Measurements from ENCODE around the gene SELENOV. TPM values are rescaled to one million over a fixed set of nuclear protein-coding genes. Genes with fewer than 3 reads are reported as not detected.
A peak's percentile ranks its signal among the peaks of the same experiment; 100 is the strongest.

Gene SELENOV
- total RNA-seq, 1 experiment from 2014 or later, result 4.1 TPM

DNA sequence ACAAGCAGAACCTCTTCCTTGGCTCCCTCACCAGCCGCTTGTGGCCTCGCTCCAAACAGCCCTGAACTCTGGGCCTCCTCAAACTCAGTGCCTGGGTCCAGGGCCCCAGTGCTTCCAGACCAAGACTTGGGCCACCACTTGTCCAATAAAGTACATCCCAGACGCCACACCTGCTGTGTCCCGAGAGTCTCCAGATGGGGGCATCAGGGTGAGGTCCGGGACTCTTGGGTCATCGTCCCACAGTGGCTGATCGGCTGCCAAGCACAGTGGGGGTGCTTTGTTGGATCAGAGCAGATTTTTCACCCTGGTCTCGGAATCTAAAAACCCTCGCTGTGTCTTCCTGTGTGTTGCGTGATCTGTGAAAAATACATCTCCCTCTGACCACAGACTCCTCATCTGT lies 25.2 kb upstream of the SELENOV start:
- no peak for DNase-seq (ENCODE audit: low spot score)
- in situ Hi-C loops (cut with HindIII; ENCODE audit: low sequenced_read_pairs), result no loop called here

DNA sequence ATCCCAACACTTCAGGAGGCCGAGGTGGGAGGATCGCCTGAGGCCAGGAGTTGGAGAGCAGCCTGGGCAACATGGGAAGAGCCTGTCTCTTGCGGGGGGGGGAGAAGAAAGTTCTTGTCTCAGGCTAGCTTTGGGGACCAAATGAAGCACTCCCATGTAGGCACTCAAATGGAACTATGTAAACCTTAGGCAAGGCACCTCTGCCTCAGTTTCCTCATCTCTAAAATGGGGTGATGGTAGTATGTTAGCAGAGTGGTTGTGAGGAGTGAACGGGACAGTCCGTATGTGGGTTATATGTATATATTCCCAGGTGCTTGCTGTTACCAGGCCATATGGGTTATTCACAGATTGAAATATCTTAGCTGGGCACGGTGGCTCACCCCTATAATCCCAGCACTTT lies 22.7 kb upstream of the SELENOV start:
- in situ Hi-C loops (cut with HindIII; ENCODE audit: low sequenced_read_pairs), result no loop called here
- no peak for DNase-seq (ENCODE audit: low spot score)

DNA sequence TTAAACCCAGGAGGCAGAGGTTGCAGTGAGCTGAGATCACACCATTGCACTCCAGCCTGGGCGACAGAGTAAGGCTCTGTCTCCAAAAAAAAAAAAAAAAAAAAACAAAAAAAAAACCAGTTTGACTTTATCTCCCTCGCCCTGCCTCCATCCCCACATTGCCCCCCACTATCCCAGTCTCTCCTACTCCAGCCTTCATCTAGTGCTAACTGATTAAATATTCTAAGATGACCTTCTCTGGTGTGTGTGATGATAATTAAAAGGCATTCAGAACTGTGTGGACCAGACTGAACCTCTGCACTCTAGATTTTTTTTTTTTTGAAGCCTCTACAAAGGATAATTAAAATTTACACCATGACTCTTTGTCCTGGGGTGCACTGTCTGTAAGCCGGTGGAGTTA lies 22.2 kb upstream of the SELENOV start:
- in situ Hi-C loops (cut with HindIII; ENCODE audit: low sequenced_read_pairs), result no loop called here
- no peak for DNase-seq (ENCODE audit: low spot score)

DNA sequence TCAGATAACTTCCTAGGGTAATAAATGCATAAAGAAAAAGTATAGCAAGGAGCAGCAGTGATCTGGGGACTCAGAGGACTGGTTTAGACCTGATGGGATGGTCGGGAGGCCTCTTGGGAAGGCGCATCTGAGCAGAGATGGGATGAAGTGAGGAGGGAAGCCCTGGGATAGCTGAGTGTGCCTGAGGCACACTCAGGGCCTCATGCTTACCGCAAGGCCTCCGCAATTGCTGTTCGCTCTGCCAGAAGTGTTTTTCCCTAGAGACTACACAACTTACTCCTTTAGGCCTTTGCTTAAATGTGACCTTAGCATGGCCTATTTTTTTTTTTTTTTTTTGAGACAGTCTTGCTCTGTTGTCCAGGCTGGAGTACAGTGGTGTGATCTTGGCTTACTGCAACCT lies 20.3 kb upstream of the SELENOV start:
- in situ Hi-C loops (cut with HindIII; ENCODE audit: low sequenced_read_pairs), result no loop called here
- DNase-seq (ENCODE audit: low spot score), result no peak

DNA sequence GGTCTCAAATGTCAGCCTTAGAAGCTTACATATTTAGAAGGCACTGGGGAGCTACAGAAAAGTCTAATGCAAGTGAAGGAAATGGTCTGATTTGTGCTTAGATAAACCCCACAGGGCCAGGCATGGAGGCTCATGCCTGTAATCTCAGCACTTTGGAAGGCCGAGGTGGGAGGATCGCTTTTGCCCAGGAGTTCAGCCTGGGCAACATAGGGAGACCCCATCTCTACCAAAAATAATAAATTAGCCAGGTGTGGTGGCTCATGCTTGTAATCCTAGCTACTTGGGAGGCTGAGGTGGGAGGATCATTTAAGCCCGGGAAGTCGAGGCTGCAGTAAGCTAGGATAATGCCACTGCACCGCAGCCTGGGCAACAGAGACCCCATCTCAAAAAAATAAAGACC lies 18.9 kb upstream of the SELENOV start:
- in situ Hi-C loops (cut with HindIII; ENCODE audit: low sequenced_read_pairs), result no loop called here
- DNase-seq (ENCODE audit: low spot score), result no peak

DNA sequence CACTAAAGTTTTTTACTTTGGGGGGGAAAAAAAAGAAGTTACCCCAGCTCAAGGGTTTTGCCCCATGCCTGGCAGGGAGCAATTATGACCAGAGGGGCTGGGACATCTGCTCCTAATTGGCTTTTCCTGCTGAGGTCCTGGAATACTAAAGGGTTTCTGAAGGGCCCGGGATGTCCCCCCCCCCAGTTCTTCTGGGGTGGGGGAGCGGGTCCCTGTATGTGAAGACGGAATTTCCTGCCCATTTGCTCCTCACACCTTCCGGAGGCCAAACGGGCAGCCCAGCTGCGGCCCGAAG lies 17.3 kb upstream of the SELENOV start:
- in situ Hi-C loops (cut with HindIII; ENCODE audit: low sequenced_read_pairs), result no loop called here
- no peak for DNase-seq (ENCODE audit: low spot score)

DNA sequence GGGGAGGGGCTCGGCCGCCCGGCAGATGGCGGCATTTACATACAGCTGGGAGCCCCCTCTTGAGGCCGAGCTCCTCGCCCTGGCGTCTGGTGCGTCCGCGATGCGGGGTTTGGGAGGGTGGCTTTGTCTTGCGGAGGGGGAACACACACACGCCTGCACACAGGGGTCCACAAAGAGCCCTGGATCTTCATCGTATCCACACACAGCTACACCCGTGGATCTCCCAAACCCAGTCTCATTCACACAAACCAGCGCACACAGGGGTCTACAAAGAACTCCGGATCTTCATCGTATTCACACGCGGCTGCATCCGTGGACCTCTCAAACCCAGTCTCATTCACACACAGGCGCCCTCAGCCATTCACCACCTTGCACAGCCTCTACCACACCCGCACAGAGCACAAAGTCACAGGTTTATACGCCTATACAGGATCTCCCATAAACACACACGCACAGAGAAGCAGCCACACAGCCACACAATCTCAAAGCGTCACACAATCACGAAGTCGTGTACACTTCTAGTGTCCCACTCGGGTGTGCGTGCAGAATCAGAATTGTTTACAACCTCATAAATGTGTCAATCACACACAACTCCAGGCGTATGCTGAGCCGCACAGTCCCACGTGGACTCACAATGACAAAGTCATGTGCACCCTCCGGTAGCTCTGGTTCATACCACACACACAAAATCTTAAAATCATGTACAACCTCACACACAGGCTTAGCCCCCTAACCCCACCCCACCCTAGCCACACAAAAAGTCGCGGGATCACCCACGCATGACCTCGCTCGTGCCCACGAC lies 16.7 kb upstream of the SELENOV start:
- in situ Hi-C loops (cut with HindIII; ENCODE audit: low sequenced_read_pairs), result no loop called here

DNA sequence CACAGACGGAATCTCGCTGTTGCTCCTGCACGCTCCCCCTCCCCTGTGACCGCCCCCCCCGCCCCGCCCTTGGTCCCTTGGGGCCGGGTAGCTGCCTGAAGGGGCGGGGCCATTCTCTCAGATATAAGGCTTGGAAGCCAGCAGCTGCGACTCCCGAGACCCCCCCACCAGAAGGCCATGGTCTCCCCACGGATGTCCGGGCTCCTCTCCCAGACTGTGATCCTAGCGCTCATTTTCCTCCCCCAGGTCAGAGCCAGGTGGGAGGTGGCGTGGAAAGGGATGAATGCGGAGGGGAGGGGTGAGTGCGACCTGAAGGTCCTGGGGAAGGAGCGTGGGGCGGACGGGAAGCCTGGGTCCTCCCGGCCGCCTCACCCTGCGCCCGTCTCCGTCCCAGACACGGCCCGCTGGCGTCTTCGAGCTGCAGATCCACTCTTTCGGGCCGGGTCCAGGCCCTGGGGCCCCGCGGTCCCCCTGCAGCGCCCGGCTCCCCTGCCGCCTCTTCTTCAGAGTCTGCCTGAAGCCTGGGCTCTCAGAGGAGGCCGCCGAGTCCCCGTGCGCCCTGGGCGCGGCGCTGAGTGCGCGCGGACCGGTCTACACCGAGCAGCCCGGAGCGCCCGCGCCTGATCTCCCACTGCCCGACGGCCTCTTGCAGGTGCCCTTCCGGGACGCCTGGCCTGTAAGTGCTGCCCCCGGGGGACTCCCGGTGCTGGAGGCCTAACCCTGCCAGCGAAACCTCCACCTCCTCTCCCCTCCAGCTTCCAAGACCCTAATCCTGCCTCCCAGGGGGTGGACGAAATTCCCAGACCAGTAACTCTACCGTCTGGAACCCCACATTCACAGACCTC lies 15.9 kb upstream of the SELENOV start, which contains the start of gene DLL3:
Gene DLL3, plus strand, starts transcription at position 150 of the 845 bp plus-strand sequence. Its CDS starts 28 bp downstream, at position 178.
- DNase-seq (ENCODE audit: low spot score), result no peak
- in situ Hi-C loops (cut with HindIII; ENCODE audit: low sequenced_read_pairs), result no loop called here

More for the DNA sequence above, 16.7 kb upstream of the SELENOV start:
- no peak for DNase-seq (ENCODE audit: low spot score)

DNA sequence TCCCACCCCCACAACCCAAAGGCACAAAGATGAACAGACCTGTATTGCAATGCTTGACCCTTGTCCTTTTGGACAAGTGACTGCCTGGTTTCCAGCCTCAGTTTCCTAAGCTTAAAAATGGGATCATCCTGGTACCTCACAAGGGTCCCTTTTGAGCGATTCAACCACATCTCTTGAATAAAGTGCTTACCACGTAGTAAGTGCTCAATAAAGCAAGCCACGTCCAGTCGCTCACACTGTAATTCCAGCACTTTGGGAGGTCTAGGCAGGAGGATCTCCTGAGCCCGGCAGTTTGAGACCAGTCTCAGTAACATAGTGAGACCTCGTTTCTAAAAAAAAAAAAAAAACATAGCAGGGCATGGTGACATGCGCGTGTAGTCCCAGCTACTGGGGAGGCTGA lies 15.0 kb upstream of the SELENOV start:
- in situ Hi-C loops (cut with HindIII; ENCODE audit: low sequenced_read_pairs), result no loop called here
- no peak for DNase-seq (ENCODE audit: low spot score)

DNA sequence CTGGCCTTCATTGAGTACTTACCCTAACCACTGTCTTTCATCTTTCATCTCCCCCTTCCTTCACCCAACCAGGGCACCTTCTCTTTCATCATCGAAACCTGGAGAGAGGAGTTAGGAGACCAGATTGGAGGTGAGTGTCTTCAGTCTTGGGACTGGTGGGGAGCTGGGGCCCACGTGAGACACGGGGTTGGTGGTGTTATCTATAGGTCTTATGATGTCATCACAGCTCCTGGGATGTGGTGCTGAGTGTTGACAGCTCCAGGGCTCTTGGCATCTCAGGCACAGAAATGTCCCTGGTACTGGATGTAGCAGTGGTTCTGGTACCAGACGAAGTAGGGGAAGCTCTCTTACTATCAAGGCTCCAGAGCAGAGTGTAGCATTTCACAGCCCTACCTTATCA lies 14.4 kb upstream of the SELENOV start:
- DNase-seq (ENCODE audit: low spot score), result no peak
- in situ Hi-C loops (cut with HindIII; ENCODE audit: low sequenced_read_pairs), result no loop called here

DNA sequence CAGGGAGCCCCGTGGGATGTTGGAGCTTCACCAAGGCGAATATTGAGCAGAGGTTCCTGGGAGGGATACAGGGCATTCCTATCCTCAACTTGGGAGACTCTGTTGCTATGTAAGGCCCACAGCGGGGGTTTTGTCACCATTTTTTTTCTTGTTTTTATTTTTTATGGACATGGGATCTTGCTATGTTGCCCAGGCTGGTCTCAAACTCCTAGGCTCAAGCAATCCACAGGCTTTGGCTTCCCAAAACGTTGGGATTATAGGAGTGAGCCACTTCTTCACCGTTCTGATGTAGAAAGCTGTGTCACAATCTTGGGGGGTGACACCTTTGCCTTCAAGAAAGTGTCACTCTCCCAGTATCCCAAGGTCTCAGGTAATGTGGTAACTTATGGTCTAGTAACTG lies 13.6 kb upstream of the SELENOV start:
- no peak for DNase-seq (ENCODE audit: low spot score)
- in situ Hi-C loops (cut with HindIII; ENCODE audit: low sequenced_read_pairs), result no loop called here

DNA sequence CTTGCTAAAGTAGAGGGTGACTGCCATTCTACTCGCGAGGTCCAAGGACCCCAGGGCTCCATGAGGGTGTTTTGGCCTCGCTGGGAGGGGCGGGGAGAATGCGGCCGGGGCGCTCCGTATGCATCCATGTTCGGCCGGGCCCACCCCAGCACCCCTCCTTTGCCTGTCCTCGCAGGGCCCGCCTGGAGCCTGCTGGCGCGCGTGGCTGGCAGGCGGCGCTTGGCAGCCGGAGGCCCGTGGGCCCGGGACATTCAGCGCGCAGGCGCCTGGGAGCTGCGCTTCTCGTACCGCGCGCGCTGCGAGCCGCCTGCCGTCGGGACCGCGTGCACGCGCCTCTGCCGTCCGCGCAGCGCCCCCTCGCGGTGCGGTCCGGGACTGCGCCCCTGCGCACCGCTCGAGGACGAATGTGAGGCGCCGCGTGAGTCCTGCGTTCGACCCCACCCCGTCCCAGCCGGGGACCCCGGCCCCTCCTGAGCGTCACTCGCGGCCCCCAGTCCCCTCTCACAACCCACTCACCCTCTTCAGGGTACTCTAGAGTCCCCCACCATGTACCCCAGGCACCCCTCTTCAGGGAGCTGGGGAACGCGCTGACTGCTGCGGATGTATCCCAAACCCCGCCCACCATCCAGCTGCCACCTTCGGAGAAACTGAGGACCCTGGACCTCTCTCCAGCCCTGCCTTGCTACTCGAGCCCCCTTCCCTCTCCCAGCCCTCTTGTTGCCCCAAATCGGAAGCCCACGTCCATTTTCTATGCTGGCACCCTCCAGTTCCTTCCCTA lies 12.1 kb upstream of the SELENOV start:
- in situ Hi-C loops (cut with HindIII; ENCODE audit: low sequenced_read_pairs), result no loop called here
- DNase-seq (ENCODE audit: low spot score), result no peak

DNA sequence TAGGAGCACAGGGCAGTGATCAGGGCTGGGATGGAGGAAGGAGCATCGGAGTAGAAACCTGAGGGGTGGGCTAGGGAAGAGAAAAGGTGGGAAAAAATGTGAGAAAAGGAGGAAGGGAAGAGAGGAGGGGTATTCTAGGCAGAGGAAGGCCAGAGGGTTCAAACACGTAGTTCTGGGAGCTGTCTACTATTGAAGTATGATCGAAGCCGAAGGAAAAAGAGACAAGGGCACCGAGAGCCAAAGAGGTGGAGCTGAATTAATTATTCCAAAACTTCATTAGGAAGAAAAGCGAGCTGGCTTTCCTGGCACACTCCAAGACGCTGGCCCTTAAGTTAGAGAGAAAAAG lies 8.4 kb upstream of the SELENOV start:
- no peak for DNase-seq (ENCODE audit: low spot score)
- in situ Hi-C loops (cut with HindIII; ENCODE audit: low sequenced_read_pairs), result no loop called here

DNA sequence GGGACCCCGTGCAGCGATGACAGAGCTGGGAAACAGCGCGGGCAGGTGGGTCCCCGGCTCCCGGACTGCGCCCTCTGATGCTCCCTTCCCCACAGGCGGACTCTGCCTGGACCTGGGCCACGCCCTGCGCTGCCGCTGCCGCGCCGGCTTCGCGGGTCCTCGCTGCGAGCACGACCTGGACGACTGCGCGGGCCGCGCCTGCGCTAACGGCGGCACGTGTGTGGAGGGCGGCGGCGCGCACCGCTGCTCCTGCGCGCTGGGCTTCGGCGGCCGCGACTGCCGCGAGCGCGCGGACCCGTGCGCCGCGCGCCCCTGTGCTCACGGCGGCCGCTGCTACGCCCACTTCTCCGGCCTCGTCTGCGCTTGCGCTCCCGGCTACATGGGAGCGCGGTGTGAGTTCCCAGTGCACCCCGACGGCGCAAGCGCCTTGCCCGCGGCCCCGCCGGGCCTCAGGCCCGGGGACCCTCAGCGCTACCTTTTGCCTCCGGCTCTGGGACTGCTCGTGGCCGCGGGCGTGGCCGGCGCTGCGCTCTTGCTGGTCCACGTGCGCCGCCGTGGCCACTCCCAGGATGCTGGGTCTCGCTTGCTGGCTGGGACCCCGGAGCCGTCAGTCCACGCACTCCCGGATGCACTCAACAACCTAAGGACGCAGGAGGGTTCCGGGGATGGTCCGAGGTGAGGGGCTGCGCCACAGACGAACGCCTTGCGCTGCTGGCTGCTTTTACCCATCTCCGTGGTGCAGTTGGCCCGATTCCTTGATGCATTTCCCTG lies 7.8 kb upstream of the SELENOV start:
- in situ Hi-C loops (cut with HindIII; ENCODE audit: low sequenced_read_pairs), result no loop called here
- DNase-seq (ENCODE audit: low spot score), result peak; percentile 46

DNA sequence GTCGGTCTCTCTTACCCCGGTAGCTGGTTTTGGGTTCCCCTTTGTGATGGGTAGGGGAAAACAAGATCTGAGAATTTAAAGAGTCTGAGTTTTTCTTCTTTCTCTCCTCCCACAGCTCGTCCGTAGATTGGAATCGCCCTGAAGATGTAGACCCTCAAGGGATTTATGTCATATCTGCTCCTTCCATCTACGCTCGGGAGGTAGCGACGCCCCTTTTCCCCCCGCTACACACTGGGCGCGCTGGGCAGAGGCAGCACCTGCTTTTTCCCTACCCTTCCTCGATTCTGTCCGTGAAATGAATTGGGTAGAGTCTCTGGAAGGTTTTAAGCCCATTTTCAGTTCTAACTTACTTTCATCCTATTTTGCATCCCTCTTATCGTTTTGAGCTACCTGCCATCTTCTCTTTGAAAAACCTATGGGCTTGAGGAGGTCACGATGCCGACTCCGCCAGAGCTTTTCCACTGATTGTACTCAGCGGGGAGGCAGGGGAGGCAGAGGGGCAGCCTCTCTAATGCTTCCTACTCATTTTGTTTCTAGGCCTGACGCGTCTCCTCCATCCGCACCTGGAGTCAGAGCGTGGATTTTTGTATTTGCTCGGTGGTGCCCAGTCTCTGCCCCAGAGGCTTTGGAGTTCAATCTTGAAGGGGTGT lies 7.1 kb upstream of the SELENOV start:
- in situ Hi-C loops (cut with HindIII; ENCODE audit: low sequenced_read_pairs), result no loop called here
- DNase-seq (ENCODE audit: low spot score), result no peak

DNA sequence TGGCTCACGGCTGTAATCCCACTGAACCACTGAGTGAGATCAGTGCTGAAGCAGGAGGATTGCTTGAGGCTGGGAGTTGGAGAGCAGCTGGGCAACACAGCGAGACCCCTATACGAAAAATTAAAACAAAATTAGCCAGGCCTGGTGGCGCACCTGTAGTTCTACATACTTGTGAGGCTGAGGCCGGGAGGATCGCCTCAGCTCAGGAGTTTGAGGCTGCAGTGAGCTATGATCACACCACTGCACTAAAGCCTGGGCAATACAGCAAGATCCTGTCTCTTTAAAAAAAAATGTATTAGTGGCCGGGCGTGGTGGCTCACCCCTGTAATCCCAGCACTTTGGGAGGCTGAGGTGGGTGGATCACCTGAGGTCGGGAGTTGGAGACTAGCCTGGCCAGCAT lies 6.3 kb upstream of the SELENOV start:
- in situ Hi-C loops (cut with HindIII; ENCODE audit: low sequenced_read_pairs), result no loop called here
- no peak for DNase-seq (ENCODE audit: low spot score)

DNA sequence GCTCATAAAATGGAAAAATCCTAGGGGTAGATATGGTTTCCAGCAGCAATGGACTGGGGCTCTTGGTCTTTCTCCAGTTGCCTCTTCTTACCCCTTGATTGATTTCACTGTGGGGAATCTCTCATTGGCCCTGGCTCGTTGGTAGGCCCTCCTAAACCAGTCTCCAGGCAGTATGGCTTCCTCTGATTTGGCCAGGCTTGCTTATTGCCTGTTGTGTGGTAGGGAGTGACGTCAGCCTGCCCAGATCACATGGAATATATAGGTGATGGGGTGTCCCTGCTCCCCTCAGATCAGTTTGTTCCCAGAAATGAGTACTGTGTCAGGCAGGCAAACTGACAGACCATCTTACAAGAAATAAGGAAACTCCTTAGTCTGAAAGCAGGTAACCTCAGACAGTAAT lies 5.7 kb upstream of the SELENOV start:
- in situ Hi-C loops (cut with HindIII; ENCODE audit: low sequenced_read_pairs), result no loop called here

DNA sequence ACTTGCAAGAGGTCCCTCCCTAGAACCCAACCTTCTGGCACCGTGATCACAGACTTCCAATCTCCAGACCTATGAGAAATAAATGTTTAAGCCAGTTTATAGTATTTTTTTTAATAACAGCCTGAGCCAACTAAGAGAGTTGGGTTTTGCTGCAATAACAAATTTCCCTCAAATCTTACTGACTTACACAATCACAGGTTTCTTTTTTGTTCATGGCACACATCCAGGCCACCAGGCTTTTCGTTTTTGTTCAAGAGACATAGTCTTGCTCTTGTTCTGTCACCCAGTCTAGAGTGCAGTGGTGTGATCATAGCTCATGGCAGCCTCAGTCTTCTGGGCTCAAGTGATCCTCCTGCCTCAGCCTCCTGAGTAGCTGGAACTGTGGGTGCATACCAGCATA lies 2.0 kb upstream of the SELENOV start:
- in situ Hi-C loops (cut with HindIII; ENCODE audit: low sequenced_read_pairs), result no loop called here
- DNase-seq (ENCODE audit: low spot score), result no peak

More for the DNA sequence above, 5.7 kb upstream of the SELENOV start:
- no peak for DNase-seq (ENCODE audit: low spot score)
